ENCODE data around the gene RAMP2. TPM values are rescaled to one million over a fixed set of nuclear protein-coding genes. Genes with fewer than 3 reads are reported as not detected.

Gene RAMP2
- total and polyA plus RNA-seq, 2 of the 13 experiments (the other 11 are each of a cell fraction or from before 2014, with no cell fraction given), result 1.4 to 5.2 TPM

GRCh38 chr17:42744283-42744805, 16.7 kb upstream of the RAMP2 start (continued):
- TF ChIP-seq RERE (CRISPR knock-in tag; IDR thresholded peaks at IDR 0.05; ENCODE audit: low read depth) (no peak; the same call in 1 of the 2 replicates), PITX1 (CRISPR knock-in tag; IDR thresholded peaks at IDR 0.05) (no peak), RORA (CRISPR knock-in tag; IDR thresholded peaks at IDR 0.05) (no peak), SRSF1 (optimal IDR thresholded peaks at IDR 0.05; ENCODE audit: low read depth, low read length) (peak; percentile 57), ZNF44 (CRISPR knock-in tag; IDR thresholded peaks at IDR 0.05) (peak; percentile 59; the same call in 1 of the 2 replicates), EP300 (IDR thresholded peaks at IDR 0.05; ENCODE audit: low read depth in 2 of 2, low read length in 2 of 2) (peak in 1 of 2 experiments; percentile 25; a peak in 1 of 4 replicates), EP300 (CRISPR knock-in tag; IDR thresholded peaks at IDR 0.05; ENCODE audit: borderline replicate concordance) (no peak; the same call in 1 of the 2 replicates), AHDC1 (CRISPR knock-in tag; IDR thresholded peaks at IDR 0.05; ENCODE audit: borderline replicate concordance) (0 out of 2 replicates have a peak, but pooled peaks have one; percentile 10), IRF9 (CRISPR knock-in tag; IDR thresholded peaks at IDR 0.05; ENCODE audit: borderline replicate concordance) (no peak), ZNF691 (CRISPR knock-in tag; IDR thresholded peaks at IDR 0.05; ENCODE audit: borderline replicate concordance, low read depth) (0 out of 2 replicates have a peak, but pooled peaks have one; percentile 79), ZNF513 (CRISPR knock-in tag; conservative IDR thresholded peaks at IDR 0.05) (0 out of 2 replicates have a peak, but pooled peaks have one; percentile 16)
